GM18909 (cell line): ENCODE data around the gene TMEM121.

ENCODE experiments used
- ATAC-seq: cut with Tn5 transposase; IDR thresholded peaks from one replicate; pipeline ENCODE4 v1.9.1; 2021; ENCODE audit warnings: mild to moderate bottlenecking; ENCODE audit not compliant: unreplicated experiment, poor library complexity

Gene TMEM121

GRCh38 chr14:105525861-105526775 lies at the start of gene TMEM121:
Gene TMEM121, plus strand, starts transcription at chr14:105526583. Its CDS starts 2,252 bp downstream, at chr14:105528835.
- no peak for ATAC-seq

DNA sequence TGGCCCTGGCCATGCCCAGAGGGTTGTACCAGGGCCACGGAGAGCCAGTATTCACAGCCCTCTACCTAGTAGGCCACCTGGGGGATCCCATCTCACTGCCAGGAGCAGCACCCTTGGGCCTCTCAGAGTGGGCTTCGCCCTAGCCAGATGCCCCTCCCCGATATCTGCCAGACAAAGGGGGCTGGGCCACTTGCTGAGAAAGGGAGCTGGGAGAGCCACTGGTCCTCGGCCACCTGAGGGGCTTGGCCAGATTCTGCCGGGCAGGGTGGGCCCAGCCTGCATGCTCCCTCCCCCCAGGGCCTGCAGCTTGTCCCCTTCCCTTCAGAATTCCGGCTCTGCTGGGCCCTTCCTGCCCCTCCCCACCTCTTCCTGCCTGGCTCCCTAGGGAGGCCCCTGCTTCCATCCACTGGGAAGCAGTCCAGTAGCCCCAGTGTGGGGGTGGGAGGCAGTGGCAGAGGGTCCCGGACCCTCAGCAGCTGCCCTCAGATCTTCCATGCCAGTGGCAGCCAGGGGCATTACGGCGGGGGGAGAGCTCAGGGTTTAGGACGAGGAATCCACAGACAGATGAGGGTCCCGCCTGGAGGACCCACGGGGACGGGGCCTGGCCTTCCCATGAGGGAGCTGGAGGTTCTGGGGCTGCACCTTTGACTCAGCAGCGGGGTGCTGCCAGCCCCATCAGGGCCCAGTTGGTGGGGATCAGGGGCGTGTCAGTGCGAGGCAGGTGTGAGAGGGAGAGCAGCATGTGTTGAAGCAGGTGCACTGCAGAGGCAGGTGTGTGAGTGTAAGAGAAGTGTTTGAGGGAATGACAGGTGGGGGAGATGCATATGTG lies 49.3 kb upstream of the TMEM121 start:
- ATAC-seq = no peak

GRCh38 chr14:105477660-105478397 lies 48.6 kb upstream of the TMEM121 start:
- no peak for ATAC-seq

GRCh38 chr14:105478398-105479251 lies 47.8 kb upstream of the TMEM121 start:
- ATAC-seq = no peak

DNA sequence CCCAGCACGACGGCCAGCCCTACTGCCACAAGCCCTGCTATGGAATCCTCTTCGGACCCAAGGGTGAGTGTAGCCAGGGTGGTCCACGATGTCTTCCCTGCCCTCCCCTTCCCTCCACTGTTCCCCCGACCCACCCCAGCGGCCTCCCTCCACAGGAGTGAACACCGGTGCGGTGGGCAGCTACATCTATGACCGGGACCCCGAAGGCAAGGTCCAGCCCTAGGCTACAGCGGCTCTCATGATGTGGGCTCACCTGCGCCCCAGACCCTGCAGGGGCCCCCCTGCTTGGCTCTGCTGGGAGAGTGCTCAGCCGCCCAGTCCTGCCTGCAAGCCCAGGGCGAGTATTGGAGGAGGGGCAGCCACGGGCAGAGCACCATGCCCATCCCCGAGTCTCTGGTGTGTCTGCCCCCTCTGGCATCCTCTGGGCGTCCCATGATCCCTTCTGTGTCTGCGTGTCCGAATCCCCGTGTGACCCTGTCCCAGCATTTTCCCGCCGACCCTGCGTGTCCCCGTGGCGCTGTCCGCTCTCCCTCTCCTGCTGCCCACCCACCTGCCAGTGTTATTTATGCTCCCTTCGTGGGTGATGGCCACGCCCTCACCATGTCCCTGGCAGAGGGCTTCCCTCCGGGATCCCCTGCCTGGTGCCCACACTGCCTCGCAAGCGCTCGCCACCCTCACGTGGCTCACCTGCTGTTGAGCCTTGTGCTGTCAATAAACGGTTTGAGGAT lies 46.8 kb upstream of the TMEM121 start:
- ATAC-seq = no peak

DNA sequence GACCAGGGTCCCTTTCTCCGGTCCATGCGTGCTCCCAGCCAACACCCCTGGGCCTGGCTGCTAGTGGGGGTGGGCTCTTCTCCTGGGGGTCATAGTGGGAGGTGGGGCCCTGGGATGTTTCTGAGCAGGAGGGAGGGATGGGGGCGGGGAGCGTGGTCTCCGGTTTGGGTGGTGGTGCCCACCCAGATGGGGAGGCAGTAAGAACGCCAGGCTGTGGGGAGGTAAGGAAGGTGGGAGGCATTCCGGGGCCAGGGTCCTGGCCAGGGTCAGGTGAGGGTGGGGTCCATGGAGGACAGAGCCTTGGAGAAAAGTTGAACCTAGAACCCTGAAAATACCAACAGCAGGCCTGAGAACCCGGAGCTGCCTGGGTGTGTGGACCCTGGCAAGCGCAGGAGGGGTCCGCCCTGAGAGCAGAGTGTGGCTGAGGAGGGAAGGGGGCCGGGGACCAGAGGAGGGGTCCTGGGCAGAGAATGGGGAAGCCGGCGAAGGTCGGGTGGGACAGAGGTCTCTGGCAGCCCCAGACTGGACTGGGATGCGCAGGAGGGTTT lies 46.1 kb upstream of the TMEM121 start:
- ATAC-seq = no peak

DNA sequence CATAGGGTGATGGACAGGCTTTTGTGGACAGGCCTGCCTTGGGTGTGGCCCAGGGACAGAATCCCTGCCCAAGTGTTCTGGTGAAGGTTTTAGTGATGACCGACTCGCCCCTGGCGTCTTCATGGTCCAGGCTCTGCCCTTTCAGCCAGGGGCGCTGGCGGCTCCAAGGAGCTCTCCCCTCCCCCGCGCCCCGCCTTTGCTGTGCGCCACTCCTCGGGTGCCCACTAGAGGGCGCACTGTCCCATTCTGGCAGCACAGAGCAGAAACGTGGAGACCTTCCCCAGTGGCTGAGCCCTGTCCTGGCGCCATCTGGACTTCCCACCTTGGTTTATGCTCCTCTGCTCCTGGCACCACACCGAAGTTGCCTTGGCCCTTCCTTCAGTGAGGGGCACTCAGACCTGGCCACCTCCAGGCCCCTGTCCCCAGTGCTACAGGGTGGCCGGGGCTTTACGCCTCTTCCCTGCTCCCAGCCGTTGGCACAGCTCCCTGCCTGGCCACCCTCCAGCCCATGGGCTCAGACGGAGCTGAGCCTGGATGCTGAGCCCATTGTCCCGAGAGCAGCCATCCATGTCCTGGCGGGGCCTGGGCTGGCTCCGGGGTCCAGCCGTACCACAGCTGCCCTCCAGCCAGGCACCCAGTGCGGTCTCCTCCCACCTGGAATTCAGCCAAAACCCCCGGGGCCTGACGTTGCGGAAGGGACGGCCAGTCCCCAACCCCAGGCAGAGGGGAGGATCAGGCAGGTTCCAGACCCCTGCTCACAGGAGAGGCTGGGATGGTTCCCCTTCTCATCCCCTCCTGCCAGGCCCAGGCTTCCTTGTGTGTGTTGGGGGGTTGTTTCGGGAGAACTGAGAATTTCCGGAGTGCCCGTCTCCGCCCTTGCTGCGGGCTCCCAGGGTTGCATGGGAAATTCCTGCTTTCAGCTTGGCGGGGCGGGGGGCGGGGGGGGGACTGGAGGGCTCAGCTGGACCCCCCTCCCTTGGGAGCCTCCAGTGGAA lies 45.3 kb upstream of the TMEM121 start:
- ATAC-seq = peak; percentile 60

DNA sequence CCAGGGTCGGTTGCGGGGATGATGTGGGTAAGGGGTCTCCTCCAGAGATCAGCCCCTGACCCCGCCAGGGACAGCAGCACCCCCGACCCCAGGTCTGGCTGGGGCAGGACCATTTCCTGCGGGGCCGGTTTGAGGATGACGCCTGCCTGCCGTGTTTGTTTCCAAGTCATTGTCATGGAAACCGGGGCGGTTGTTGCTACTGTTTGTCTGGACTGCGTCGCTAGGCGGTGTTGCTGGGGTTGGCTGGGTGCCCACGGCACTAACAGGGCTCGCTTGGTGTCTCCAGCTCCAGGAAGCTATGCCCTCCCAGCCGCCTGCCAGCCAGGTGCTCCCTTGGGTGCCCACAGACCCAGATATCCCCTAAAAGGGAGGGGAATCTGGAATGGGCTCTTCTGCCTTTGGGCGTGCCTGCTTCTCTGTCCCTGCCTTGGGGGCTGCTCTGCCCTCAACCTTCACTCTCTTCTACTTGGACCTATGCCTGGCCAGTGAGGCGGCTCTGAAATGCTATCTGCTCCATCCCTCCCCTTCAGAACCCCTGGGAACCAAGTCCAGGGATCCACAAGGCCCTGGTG lies 44.4 kb upstream of the TMEM121 start:
- peak; percentile 59 for ATAC-seq

- ATAC-seq = no peak
Measured at GRCh38 chr14:105482486-105483110, 43.8 kb upstream of the TMEM121 start.

DNA sequence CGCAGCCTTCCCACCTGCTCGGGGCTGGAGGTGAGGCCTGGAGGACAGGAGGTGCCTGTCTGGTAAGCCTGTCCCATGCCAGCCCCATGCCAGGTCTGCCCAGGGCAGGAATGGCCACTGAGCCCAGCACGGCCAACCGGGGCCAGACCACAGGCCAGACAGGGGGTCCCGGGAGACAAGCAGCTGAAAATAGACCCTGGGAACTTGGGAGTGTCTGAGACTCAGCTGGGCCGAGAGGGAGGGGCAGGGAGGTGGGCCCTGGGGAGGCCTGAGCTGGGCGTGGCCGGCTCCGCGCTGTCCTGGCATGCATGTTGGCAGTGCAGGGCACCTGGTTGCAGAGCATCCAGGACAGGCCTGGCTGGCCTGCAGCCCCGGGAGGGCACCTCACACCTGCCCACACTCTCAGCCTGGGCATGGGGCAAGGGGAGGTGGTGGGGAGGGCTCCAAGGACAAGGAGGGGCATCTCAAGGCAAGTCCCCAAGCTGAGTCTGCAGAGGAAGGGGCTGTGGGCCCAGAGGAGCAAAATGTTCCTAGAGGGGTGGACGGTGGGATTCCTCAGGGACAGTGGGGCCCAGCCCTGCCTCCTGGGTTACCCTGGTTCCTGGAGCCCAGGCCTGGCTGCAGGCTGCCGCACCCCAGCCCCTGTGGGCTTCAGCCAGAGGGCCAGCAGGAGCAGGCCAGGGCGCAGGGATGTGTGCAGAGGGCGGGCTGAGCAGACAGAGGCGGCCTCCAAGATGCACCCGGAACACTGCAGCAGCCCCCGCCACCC lies 42.9 kb upstream of the TMEM121 start:
- no peak for ATAC-seq

GRCh38 chr14:105484069-105484996 lies 42.0 kb upstream of the TMEM121 start:
- ATAC-seq = no peak

DNA sequence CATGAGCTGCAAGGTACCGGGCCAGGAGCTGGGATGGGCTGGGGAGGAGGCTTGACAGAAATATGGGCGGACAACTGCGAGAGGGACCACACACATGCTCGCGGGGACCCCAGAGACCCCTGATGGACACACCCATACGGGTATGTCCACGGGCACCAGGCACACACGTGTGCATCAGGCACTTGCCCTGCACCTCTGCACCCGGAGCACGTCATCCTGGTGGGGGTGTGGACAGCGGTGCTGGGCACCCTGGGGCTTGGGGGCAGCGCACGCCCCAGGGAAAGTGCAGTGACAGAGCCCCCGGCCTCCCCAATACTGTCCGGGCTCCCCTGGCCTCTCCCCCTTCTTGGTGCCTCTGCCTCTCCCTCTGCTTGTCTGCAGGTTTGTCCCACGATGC lies 41.4 kb upstream of the TMEM121 start:
- no peak for ATAC-seq

- no peak for ATAC-seq
Measured at GRCh38 chr14:105485739-105486162, 40.6 kb upstream of the TMEM121 start.

GRCh38 chr14:105486163-105486973 lies 40.0 kb upstream of the TMEM121 start, which contains the start of gene CRIP1:
Gene CRIP1, plus strand, starts transcription at chr14:105486886. Its CDS starts 374 bp downstream, at chr14:105487260.
- no peak for ATAC-seq
